C4-2B (cell line): ENCODE data around the gene PADI3.

Experiments used
- H3K27ac ChIP-seq: fragments of 450-650 bp; 2 replicates; pipeline ENCODE4 v1.5.1; 2017
- ZFX ChIP-seq: fragments of 450-650 bp; IDR thresholded peaks from 2 replicates; pipeline ENCODE4 v1.6.1; 2017
- TF ChIP-seq, protein P1 (sequence below): fragments of 450-650 bp; conservative IDR thresholded peaks from 2 replicates; pipeline ENCODE4 v1.5.1; 2017; ENCODE audit warnings: mild to moderate bottlenecking

PADI3 gene

DNA sequence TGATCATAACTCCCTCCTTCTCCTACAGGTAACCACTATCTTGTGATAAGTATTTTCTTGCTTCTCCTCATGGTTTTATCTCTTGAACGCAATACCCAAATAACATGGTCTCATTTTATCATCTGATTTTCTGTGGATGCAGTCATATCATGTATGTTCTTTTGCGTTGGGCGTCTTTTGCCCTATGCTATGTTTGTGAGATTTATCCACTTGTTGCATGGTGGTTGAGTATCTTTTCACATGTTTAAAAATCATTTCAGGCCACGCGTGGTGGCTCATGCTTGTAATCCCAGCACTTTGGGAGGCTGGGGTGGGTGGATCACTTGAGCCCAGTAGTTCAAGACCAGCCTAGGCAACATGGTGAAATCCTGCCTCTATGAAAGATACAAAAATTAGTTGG is 15.6 kb downstream of the PADI3 start:
- TF ChIP-seq, protein P1, sequence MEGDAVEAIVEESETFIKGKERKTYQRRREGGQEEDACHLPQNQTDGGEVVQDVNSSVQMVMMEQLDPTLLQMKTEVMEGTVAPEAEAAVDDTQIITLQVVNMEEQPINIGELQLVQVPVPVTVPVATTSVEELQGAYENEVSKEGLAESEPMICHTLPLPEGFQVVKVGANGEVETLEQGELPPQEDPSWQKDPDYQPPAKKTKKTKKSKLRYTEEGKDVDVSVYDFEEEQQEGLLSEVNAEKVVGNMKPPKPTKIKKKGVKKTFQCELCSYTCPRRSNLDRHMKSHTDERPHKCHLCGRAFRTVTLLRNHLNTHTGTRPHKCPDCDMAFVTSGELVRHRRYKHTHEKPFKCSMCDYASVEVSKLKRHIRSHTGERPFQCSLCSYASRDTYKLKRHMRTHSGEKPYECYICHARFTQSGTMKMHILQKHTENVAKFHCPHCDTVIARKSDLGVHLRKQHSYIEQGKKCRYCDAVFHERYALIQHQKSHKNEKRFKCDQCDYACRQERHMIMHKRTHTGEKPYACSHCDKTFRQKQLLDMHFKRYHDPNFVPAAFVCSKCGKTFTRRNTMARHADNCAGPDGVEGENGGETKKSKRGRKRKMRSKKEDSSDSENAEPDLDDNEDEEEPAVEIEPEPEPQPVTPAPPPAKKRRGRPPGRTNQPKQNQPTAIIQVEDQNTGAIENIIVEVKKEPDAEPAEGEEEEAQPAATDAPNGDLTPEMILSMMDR = no peak
- TF ChIP-seq ZFX = no peak
- H3K27ac ChIP-seq = no peak overlapping the region

DNA sequence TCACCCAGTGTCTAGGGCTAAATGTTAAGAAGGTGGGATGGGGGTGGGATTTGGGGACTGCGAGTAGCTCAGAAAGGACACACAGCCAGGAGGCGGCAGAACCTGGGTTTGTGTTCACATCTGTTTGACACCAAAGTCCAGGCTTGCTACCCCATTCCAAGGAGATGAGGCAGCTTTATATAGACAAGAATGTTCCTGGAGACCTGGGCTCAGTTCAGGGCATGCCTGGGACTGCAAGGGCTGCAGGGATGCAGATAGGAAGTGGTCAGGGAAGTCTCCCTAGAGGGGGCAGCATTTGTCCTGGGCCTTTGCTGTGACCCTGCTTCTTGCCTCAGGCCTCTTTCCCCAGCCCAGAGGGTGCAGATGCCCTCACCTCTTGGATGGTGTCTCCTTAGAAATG is 16.3 kb downstream of the PADI3 start:
- TF ChIP-seq, protein P1 = no peak
- TF ChIP-seq ZFX = no peak
- H3K27ac ChIP-seq = no peak overlapping the region

DNA sequence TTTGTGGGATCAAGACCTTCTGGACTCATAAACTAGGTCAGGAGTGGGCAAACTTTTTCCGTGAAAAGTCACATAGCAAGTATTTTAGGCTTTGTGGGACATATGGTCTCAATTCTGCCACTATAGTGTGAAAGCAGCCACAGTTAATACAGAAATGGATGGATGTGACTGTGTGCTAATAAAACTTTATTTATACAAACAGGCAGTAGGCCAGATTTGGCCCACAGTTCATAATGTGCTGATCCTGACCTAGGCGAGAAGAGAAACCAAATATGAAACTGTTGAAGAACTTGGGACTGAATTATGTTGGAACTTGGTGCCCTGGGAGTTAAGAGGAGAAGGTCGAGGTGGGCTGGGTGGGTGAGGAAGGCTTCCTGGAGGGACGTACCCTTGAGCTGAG is 17.1 kb downstream of the PADI3 start:
- TF ChIP-seq ZFX = no peak
- no peak overlapping the region for H3K27ac ChIP-seq

DNA sequence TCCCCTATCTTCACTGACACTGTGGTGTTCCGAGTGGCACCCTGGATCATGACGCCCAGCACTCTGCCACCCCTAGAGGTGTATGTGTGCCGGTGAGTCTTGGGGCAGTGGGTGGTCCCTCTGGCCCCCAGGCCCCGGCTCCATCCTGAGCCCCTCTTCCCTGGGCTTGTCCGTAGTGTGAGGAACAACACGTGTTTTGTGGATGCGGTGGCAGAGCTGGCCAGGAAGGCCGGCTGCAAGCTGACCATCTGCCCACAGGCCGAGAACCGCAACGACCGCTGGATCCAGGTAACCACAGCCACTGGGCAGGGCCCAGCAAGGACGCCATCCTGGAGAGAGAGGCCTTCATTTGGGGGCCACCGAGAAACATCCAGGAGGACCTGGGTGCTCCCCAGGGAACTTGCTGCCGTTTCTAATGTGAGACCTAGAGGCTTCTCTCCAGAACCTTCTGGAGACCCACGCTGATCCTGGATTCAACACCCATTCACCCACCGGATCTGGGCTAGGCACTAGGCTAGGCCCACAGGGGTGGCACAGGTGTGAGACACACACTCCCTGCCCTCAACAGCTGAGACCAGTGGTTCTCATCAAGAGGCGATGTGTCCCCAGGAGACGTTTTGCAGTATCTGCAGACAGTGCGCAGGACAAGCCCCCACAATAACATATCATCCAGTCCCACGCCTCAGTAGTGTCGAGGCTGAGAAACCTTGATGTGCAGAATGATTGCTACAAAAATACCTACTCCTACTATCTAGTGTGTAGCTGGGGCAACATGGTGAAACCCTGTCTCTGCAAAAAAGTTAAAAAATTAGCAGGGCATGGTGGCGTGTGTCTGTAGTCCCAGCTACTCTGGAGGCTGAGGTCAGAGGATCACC is 22.2 kb downstream of the PADI3 start:
- H3K27ac ChIP-seq = no peak overlapping the region
- TF ChIP-seq, protein P1 = no peak
- no peak for TF ChIP-seq ZFX

DNA sequence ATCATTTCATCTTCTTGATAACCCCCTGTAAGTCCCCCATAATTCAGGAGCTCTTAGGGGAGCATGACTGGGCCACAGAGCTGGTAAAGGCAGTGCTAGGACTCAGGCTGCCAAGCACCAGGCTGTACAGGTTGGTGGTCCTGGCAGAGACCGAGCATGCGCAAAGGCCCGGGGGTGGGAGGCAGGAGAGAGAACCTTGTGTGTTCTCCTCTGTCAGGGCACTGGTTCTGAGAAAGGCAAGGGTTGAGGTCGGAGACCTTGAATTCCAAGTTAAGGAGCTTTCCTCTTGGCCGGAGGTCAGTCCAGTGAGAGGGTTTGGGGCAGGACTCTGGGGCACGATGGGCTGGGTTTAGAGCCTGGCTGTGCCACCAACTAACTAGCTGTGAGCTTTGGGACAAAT is 23.2 kb downstream of the PADI3 start:
- H3K27ac ChIP-seq = no peak overlapping the region

DNA sequence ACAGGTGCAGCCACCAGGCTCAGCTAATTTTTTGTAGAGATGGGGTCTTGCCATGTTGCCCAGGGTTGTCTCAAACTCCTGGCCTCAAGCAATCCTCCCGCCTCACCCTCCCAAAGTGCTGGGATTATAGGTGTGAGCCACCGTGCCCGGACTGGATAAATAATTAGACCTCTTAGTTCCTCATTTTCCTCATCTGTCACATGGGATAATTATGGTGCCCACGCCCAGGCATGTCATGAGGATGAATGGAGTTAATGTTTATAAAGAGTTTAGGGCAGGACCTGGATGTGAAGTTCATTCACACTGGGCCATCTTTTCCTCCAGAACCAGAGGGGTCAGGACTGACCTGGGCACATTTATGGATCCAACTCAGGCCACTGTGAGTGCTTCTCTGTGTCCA is 23.7 kb downstream of the PADI3 start:
- no peak overlapping the region for H3K27ac ChIP-seq
- TF ChIP-seq, protein P1 = no peak
- TF ChIP-seq ZFX = no peak

More for the DNA sequence above, 23.2 kb downstream of the PADI3 start:
- TF ChIP-seq, protein P1 = no peak
- TF ChIP-seq ZFX = no peak

DNA sequence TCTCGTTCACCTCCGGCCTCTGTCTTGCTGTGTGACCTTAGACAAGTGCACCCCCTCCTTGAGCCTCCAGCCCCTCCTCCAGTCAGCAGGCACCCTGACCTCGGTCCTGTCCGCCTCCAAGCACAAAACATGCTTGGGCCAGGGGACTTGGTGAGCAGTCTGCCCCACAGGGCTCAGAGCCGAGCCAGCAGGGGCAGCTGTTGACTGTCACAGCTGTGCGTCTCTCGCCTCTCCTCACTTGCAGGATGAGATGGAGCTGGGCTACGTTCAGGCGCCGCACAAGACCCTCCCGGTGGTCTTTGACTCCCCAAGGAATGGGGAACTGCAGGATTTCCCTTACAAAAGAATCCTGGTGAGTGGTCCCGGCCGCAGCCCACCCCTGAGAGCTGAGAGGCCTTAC is 24.2 kb downstream of the PADI3 start:
- no peak overlapping the region for H3K27ac ChIP-seq
- TF ChIP-seq, protein P1 = no peak
- no peak for TF ChIP-seq ZFX
